DOHH2 (cell line): ENCODE results near the gene SMOC2.

Source experiments
- H3F3A ChIP-seq: fragments of 200-600 bp; sonication (generic), shearing (Covaris generic); 2 replicates; pipeline ENCODE4 v1.6.0; 2016; ENCODE audit warnings: antibody characterized with exemption, mild to moderate bottlenecking; ENCODE audit not compliant: control insufficient read depth, insufficient read depth
- H3K27ac ChIP-seq: fragments of 200-600 bp; sonication (generic); 2 replicates; pipeline ENCODE4 v1.5.1; 2014; ENCODE audit warnings: low read depth, mild to moderate bottlenecking, low read length, moderate library complexity
- H3K27me3 ChIP-seq: fragments of 200-600 bp; sonication (generic); 2 replicates; pipeline ENCODE4 v1.6.1; 2014; ENCODE audit warnings: mild to moderate bottlenecking, low read length, mixed read lengths; ENCODE audit not compliant: control insufficient read depth
- H3K36me3 ChIP-seq: fragments of 200-600 bp; sonication (generic); 2 replicates; pipeline ENCODE4 v1.6.1; 2014; ENCODE audit warnings: mild to moderate bottlenecking, low read length, moderate library complexity, mixed read lengths; ENCODE audit not compliant: control insufficient read depth
- H3K4me1 ChIP-seq: fragments of 200-600 bp; sonication (generic); 2 replicates; pipeline ENCODE4 v1.6.1; 2014; ENCODE audit warnings: mild to moderate bottlenecking, low read length, mixed read lengths; ENCODE audit not compliant: control insufficient read depth
- H3K4me2 ChIP-seq: fragments of 200-600 bp; sonication (generic); 2 replicates; pipeline ENCODE4 v1.6.0; 2014; ENCODE audit warnings: mild to moderate bottlenecking, low read length, moderate library complexity
- H3K4me3 ChIP-seq: fragments of 200-600 bp; sonication (generic); 2 replicates; pipeline ENCODE4 v1.5.1; 2014; ENCODE audit warnings: mild to moderate bottlenecking, low read length, mixed read lengths
- H3K79me2 ChIP-seq: fragments of 200-600 bp; sonication (generic); 2 replicates; pipeline ENCODE4 v1.6.1; 2014; ENCODE audit warnings: mild to moderate bottlenecking, low read length, mixed read lengths; ENCODE audit not compliant: control insufficient read depth
- H3K9me2 ChIP-seq: fragments of 200-600 bp; sonication (generic); replicated peaks from 2 replicates; pipeline ENCODE4 v1.6.1; 2014; ENCODE audit warnings: mild to moderate bottlenecking, low read length, mixed read lengths; ENCODE audit not compliant: control insufficient read depth
- H3K9me3 ChIP-seq: fragments of 200-600 bp; sonication (generic); 2 replicates; pipeline ENCODE4 v1.6.1; 2014; ENCODE audit warnings: antibody characterized with exemption, low read length, mixed read lengths; ENCODE audit not compliant: control insufficient read depth, insufficient read depth
- H4K20me1 ChIP-seq: fragments of 200-600 bp; sonication (generic); 2 replicates; pipeline ENCODE4 v1.6.0; 2014; ENCODE audit warnings: low read depth, mild to moderate bottlenecking, antibody characterized with exemption, low read length, moderate library complexity; ENCODE audit not compliant: control insufficient read depth, insufficient read depth
- CTCF ChIP-seq: fragments of 200-600 bp; sonication (generic); IDR thresholded peaks from one replicate; pipeline ENCODE4 v1.5.1; 2014; ENCODE audit warnings: antibody characterized with exemption, mild to moderate bottlenecking, low read depth, low read length; ENCODE audit not compliant: poor library complexity, severe bottlenecking
- EZH2phosphoT487 ChIP-seq: fragments of 200-600 bp; sonication (generic); IDR thresholded peaks from 2 replicates; pipeline ENCODE4 v1.6.1; 2017; ENCODE audit warnings: borderline replicate concordance, mild to moderate bottlenecking, antibody characterized with exemption, low read length, moderate library complexity, mixed read lengths

The SMOC2 gene

GRCh38 chr6:168395983-168396382, 45.0 kb upstream of the SMOC2 start:
- peaks cover 23% of the 10 kb centered on the region; the same call in 1 of the 2 replicates for H3K9me3 ChIP-seq
- H4K20me1 ChIP-seq, result no peaks in the 10 kb centered on the region

GRCh38 chr6:168396561-168396960, 44.4 kb upstream of the SMOC2 start:
- peaks cover 23% of the 10 kb centered on the region; the same call in 1 of the 2 replicates for H3K9me3 ChIP-seq
- no peaks in the 10 kb centered on the region for H3K27me3 ChIP-seq

More at GRCh38 chr6:168395983-168396382, 45.0 kb upstream of the SMOC2 start:
- no peak for TF ChIP-seq CTCF
- TF ChIP-seq EZH2phosphoT487, result no peak
- H3F3A ChIP-seq, result no peaks in the 10 kb centered on the region
- no peaks in the 10 kb centered on the region for H3K36me3 ChIP-seq
- H3K4me1 ChIP-seq, result no peaks in the 10 kb centered on the region
- no peak overlapping the region for H3K4me2 ChIP-seq
- H3K27ac ChIP-seq, result no peak overlapping the region
- H3K4me3 ChIP-seq, result no peak overlapping the region
- no peaks in the 10 kb centered on the region for H3K27me3 ChIP-seq
- no peaks in the 10 kb centered on the region for H3K79me2 ChIP-seq
- H3K9me2 ChIP-seq, result no peaks in the 10 kb centered on the region

GRCh38 chr6:168397012-168397411, 44.0 kb upstream of the SMOC2 start:
- H3F3A ChIP-seq, result no peaks in the 10 kb centered on the region
- no peaks in the 10 kb centered on the region for H3K27me3 ChIP-seq
- no peak overlapping the region for H3K4me2 ChIP-seq
- no peaks in the 10 kb centered on the region for H4K20me1 ChIP-seq
- no peak overlapping the region for H3K27ac ChIP-seq
- TF ChIP-seq EZH2phosphoT487 (no peak), CTCF (no peak)
- no peaks in the 10 kb centered on the region for H3K4me1 ChIP-seq
- H3K4me3 ChIP-seq, result no peak overlapping the region
- peaks cover 22% of the 10 kb centered on the region; the same call in 1 of the 2 replicates for H3K9me3 ChIP-seq
- H3K36me3 ChIP-seq, result no peaks in the 10 kb centered on the region
- no peaks in the 10 kb centered on the region for H3K79me2 ChIP-seq
- no peaks in the 10 kb centered on the region for H3K9me2 ChIP-seq

More at GRCh38 chr6:168396561-168396960, 44.4 kb upstream of the SMOC2 start:
- H3F3A ChIP-seq, result no peaks in the 10 kb centered on the region
- no peak overlapping the region for H3K4me3 ChIP-seq
- H3K4me2 ChIP-seq, result no peak overlapping the region
- H3K27ac ChIP-seq, result no peak overlapping the region
- no peaks in the 10 kb centered on the region for H3K4me1 ChIP-seq
- H4K20me1 ChIP-seq, result no peaks in the 10 kb centered on the region
- H3K9me2 ChIP-seq, result no peaks in the 10 kb centered on the region
- no peaks in the 10 kb centered on the region for H3K36me3 ChIP-seq
- TF ChIP-seq EZH2phosphoT487 (no peak), CTCF (no peak)
- H3K79me2 ChIP-seq, result no peaks in the 10 kb centered on the region
